Measurements from ENCODE around the gene TTC31.
"Not testable (repeated sequence)": the region's sequence is repeated elsewhere in the genome, so short reads cannot be mapped to it uniquely, and the experiment has no call there.

Gene TTC31

DNA sequence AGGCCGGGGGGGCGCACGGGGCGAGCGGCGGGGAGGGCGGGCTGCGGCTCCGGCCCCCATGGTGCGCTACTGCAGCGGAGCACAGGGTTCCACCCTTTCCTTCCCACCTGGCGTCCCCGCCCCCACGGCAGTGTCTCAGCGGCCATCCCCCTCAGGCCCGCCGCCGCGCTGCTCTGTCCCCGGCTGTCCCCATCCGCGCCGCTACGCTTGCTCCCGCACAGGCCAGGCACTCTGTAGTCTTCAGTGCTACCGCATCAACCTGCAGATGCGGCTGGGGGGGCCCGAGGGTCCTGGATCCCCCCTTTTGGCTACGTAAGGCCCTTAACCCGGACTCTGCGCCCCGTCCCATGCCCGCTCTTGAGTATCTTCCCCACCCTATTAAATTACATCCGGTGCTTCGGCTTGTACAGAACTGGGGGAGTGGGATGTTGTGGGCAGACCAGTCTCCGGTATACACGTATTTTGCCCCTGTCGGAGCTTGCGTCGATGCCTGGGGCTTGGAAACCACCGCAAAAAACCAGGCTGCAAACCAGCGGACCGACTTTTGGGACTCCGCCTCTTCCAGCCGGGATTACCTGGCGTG lies 25.2 kb upstream of the TTC31 start:
- DNase-seq, result peak in 1 of 3 donors; percentile 76
- WGBS (ENCODE audit: insufficient coverage), result 0% methylated on average over 27 of the region's 46 CpGs
- H3K4me3 ChIP-seq (ENCODE audit: control insufficient read depth in 1 of 7, extremely low read depth in 1 of 7, insufficient read depth in 4 of 7, low read depth in 2 of 7, low read length in 6 of 7), result peak overlapping the region; percentile 49 to 98 (median 84)
- CTCF ChIA-PET, result interaction anchor here (0.7 to 8.2 kb wide), 14 partner anchors 10 to 131 kb away, joined by 3 to 59 read pairs (median 6); partner anchors contain the start of genes CCDC142, HTRA2, MRPL53 and RTKN
- POLR2A ChIA-PET, result interaction anchor here (0.7 to 3.1 kb wide), 8 partner anchors 15 to 309 kb away, joined by 3 to 16 read pairs (median 6); partner anchors contain the start of genes AUP1, C2orf81, CCDC142 and HTRA2
- H3K27me3 ChIP-seq (replicated peaks in 2 of 5; ENCODE audit: control insufficient read depth in 4 of 5, insufficient read depth in 5 of 5, low read length in 4 of 5), result no peaks in the 10 kb centered on the region
- peaks cover 6 to 51% (median 36%) of the 10 kb centered on the region in 4 experiments for H3K4me1 ChIP-seq (ENCODE audit: control extremely low read depth in 1 of 4, control insufficient read depth in 4 of 4, insufficient read depth in 4 of 4, low read length in 3 of 4)
- peaks cover 0 to 23% (median 12%) of the 10 kb centered on the region in 4 experiments for H3K36me3 ChIP-seq (ENCODE audit: control insufficient read depth in 4 of 4, insufficient read depth in 4 of 4, low read length in 3 of 4)
- H3K9me3 ChIP-seq (ENCODE audit: control extremely low read depth in 1 of 5, control insufficient read depth in 4 of 5, insufficient read depth in 2 of 5, low read depth in 1 of 5, low read length in 4 of 5), result no peaks in the 10 kb centered on the region
- peak overlapping the region; percentile 88 to 94 for H3K27ac ChIP-seq (ENCODE audit: insufficient read depth in 1 of 2, low read depth in 1 of 2, low read length in 2 of 2, poor library complexity in 1 of 2, severe bottlenecking in 2 of 2)

- ChIA-PET CTCF (interaction anchor here (0.5 to 8.2 kb wide), 12 partner anchors 9 to 130 kb away, joined by 3 to 59 read pairs (median 4); partner anchors contain the start of genes CCDC142, HTRA2, MRPL53 and TTC31), POLR2A (interaction anchor here (0.5 to 3.1 kb wide), 11 partner anchors 14 to 763 kb away, joined by 3 to 16 read pairs (median 5); partner anchors contain the start of genes AUP1, C2orf81, CCDC142 and HTRA2)
- Histone ChIP-seq H3K4me1 (ENCODE audit: control extremely low read depth in 1 of 4, control insufficient read depth in 4 of 4, insufficient read depth in 4 of 4, low read length in 3 of 4) (peaks cover 6 to 48% (median 33%) of the 10 kb centered on the region in 4 experiments), H3K27ac (ENCODE audit: insufficient read depth in 1 of 2, low read depth in 1 of 2, low read length in 2 of 2, poor library complexity in 1 of 2, severe bottlenecking in 2 of 2) (peak within 1 kb of the TSS; percentile 88 to 94), H3K4me3 (ENCODE audit: control insufficient read depth in 1 of 7, extremely low read depth in 1 of 7, insufficient read depth in 4 of 7, low read depth in 2 of 7, low read length in 6 of 7) (peak within 1 kb of the TSS; percentile 49 to 98 (median 84)), H3K27me3 (replicated peaks in 2 of 5; ENCODE audit: control insufficient read depth in 4 of 5, insufficient read depth in 5 of 5, low read length in 4 of 5) (no peaks in the 10 kb centered on the region), H3K36me3 (ENCODE audit: control insufficient read depth in 4 of 4, insufficient read depth in 4 of 4, low read length in 3 of 4) (peaks cover 4 to 30% (median 19%) of the 10 kb centered on the region in 4 experiments), H3K9me3 (ENCODE audit: control extremely low read depth in 1 of 5, control insufficient read depth in 4 of 5, insufficient read depth in 2 of 5, low read depth in 1 of 5, low read length in 4 of 5) (no peaks in the 10 kb centered on the region)
- under 1% methylated on average over 14 of the region's 38 CpGs for WGBS (ENCODE audit: insufficient coverage)
- peak; percentile 100 for DNase-seq
Measured at GRCh38 chr2:74458132-74458937, 24.5 kb upstream of the TTC31 start, which contains the start of gene WBP1. WBP1 (plus strand) TSS chr2:74458438; CDS start chr2:74458603, 165 bp downstream.

GRCh38 chr2:74458938-74459363 lies 23.9 kb upstream of the TTC31 start:
- WGBS (ENCODE audit: insufficient coverage), result 0% methylated on average over 2 of the region's 10 CpGs

DNA sequence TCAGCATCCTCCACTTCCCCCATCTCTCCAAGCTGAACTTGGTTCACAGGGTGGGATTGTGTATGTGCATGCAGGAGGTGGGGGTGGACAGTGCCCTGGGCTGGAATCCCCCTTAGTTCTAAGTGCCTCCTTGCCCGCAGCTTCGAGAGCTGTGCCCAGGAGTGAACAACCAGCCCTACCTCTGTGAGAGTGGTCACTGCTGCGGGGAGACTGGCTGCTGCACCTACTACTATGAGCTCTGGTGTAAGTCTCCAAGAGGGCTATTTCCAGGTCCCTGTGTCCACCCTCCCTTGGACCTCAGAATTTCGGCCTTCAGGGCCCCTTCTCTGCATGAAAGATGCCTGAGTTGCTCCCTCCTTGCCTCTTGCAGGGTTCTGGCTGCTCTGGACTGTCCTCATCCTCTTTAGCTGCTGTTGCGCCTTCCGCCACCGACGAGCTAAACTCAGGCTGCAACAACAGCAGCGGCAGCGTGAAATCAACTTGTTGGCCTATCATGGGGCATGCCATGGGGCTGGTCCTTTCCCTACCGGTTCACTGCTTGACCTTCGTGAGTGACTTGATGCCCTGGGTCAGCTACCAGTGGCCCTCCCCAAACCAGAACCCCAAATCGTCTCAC lies 23.3 kb upstream of the TTC31 start:
- not testable (repeated sequence) for H3K9me3 ChIP-seq (ENCODE audit: control extremely low read depth in 1 of 5, control insufficient read depth in 4 of 5, insufficient read depth in 2 of 5, low read depth in 1 of 5, low read length in 4 of 5); DNase-seq; H3K27me3 ChIP-seq (replicated peaks in 2 of 5; ENCODE audit: control insufficient read depth in 4 of 5, insufficient read depth in 5 of 5, low read length in 4 of 5); H3K27ac ChIP-seq (ENCODE audit: insufficient read depth in 1 of 2, low read depth in 1 of 2, low read length in 2 of 2, poor library complexity in 1 of 2, severe bottlenecking in 2 of 2)
- Histone ChIP-seq H3K4me3 (ENCODE audit: control insufficient read depth in 1 of 7, extremely low read depth in 1 of 7, insufficient read depth in 4 of 7, low read depth in 2 of 7, low read length in 6 of 7) (peak overlapping the region in 5 of 7 experiments; percentile 28 to 98 (median 84)), H3K36me3 (ENCODE audit: control insufficient read depth in 4 of 4, insufficient read depth in 4 of 4, low read length in 3 of 4) (peaks cover 4 to 30% (median 19%) of the 10 kb centered on the region in 4 experiments), H3K4me1 (ENCODE audit: control extremely low read depth in 1 of 4, control insufficient read depth in 4 of 4, insufficient read depth in 4 of 4, low read length in 3 of 4) (peaks cover 6 to 49% (median 36%) of the 10 kb centered on the region in 4 experiments)
- 94% methylated on average over 12 of the region's 13 CpGs for WGBS (ENCODE audit: insufficient coverage)
- ChIA-PET POLR2A (interaction anchor here (0.6 to 2.9 kb wide), 2 partner anchors 13 to 21 kb away, joined by 3 to 12 read pairs; partner anchors contain the start of gene MRPL53), CTCF (interaction anchor here (0.8 to 8.2 kb wide), 6 partner anchors 8 to 129 kb away, joined by 3 to 59 read pairs (median 6); partner anchors contain the start of genes CCDC142, MRPL53 and TTC31)

More at GRCh38 chr2:74458938-74459363, 23.9 kb upstream of the TTC31 start:
- peaks cover 4 to 30% (median 19%) of the 10 kb centered on the region in 4 experiments for H3K36me3 ChIP-seq (ENCODE audit: control insufficient read depth in 4 of 4, insufficient read depth in 4 of 4, low read length in 3 of 4)
- ChIA-PET POLR2A (interaction anchor here (0.5 to 3.1 kb wide), 6 partner anchors 13 to 764 kb away, joined by 3 to 16 read pairs (median 6); partner anchors contain the start of genes AUP1, CCDC142, HTRA2 and LOXL3), CTCF (interaction anchor here (0.8 to 8.2 kb wide), 10 partner anchors 9 to 129 kb away, joined by 3 to 59 read pairs (median 4); partner anchors contain the start of genes CCDC142, HTRA2, MRPL53 and TTC31)
- H3K4me3 ChIP-seq (ENCODE audit: control insufficient read depth in 1 of 7, extremely low read depth in 1 of 7, insufficient read depth in 4 of 7, low read depth in 2 of 7, low read length in 6 of 7), result peak overlapping the region; percentile 38 to 98 (median 84)
- no peaks in the 10 kb centered on the region for H3K9me3 ChIP-seq (ENCODE audit: control extremely low read depth in 1 of 5, control insufficient read depth in 4 of 5, insufficient read depth in 2 of 5, low read depth in 1 of 5, low read length in 4 of 5)
- peak in 2 of 3 donors; percentile 32 to 40 for DNase-seq
- peak overlapping the region; percentile 80 for H3K27ac ChIP-seq (ENCODE audit: insufficient read depth in 1 of 2, low read depth in 1 of 2, low read length in 2 of 2, poor library complexity in 1 of 2, severe bottlenecking in 2 of 2)
- H3K27me3 ChIP-seq (replicated peaks in 2 of 5; ENCODE audit: control insufficient read depth in 4 of 5, insufficient read depth in 5 of 5, low read length in 4 of 5), result no peaks in the 10 kb centered on the region
- H3K4me1 ChIP-seq (ENCODE audit: control extremely low read depth in 1 of 4, control insufficient read depth in 4 of 4, insufficient read depth in 4 of 4, low read length in 3 of 4), result peaks cover 6 to 48% (median 33%) of the 10 kb centered on the region in 4 experiments

GRCh38 chr2:74460187-74460586 lies 22.7 kb upstream of the TTC31 start:
- H3K9me3 ChIP-seq (ENCODE audit: control extremely low read depth in 1 of 5, control insufficient read depth in 4 of 5, insufficient read depth in 2 of 5, low read depth in 1 of 5, low read length in 4 of 5); DNase-seq; H3K4me3 ChIP-seq (ENCODE audit: control insufficient read depth in 1 of 7, extremely low read depth in 1 of 7, insufficient read depth in 4 of 7, low read depth in 2 of 7, low read length in 6 of 7); H3K27me3 ChIP-seq (replicated peaks in 2 of 5; ENCODE audit: control insufficient read depth in 4 of 5, insufficient read depth in 5 of 5, low read length in 4 of 5); H3K27ac ChIP-seq (ENCODE audit: insufficient read depth in 1 of 2, low read depth in 1 of 2, low read length in 2 of 2, poor library complexity in 1 of 2, severe bottlenecking in 2 of 2): not testable (repeated sequence)
- ChIA-PET POLR2A (interaction anchor here (0.6 kb wide), 1 partner anchor 20 kb away, joined by 3 read pairs; no protein-coding TSS in a partner anchor), CTCF (interaction anchor here (1.0 to 8.2 kb wide), 5 partner anchors 21 to 128 kb away, joined by 3 to 59 read pairs (median 6); partner anchors contain the start of genes CCDC142 and TTC31)
- WGBS (ENCODE audit: insufficient coverage), result no CpG with 5 or more reads among the region's 10 CpGs
- H3K36me3 ChIP-seq (ENCODE audit: control insufficient read depth in 4 of 4, insufficient read depth in 4 of 4, low read length in 3 of 4), result peaks cover 4 to 30% (median 19%) of the 10 kb centered on the region in 4 experiments
- H3K4me1 ChIP-seq (ENCODE audit: control extremely low read depth in 1 of 4, control insufficient read depth in 4 of 4, insufficient read depth in 4 of 4, low read length in 3 of 4), result peaks cover 6 to 47% (median 36%) of the 10 kb centered on the region in 4 experiments

Measured in common myeloid progenitor, CD34-positive (primary cell).